Stimulated activated effector memory CD8-positive, alpha-beta T cell treated with anti-CD3 and anti-CD28 coated beads, Interleukin-12 subunit alpha, Interleukin-12 subunit beta, amount 100 ng/mL, for 72 hours (primary cell): Measurements from ENCODE around the gene EGFLAM.
"Not testable (repeated sequence)": the region's sequence is repeated elsewhere in the genome, so short reads cannot be mapped to it uniquely, and the experiment has no call there.

Experiments
- ATAC-seq: fragments of 150-1000 bp; cut with Tn5 transposase; 2 replicates; pipeline ENCODE4 v1.10.0; 2021
- DNase-seq, 2 donors: peaks; one replicate each; pipeline ENCODE4 v3.0.0; 2021 to 2022; ENCODE audit warnings: low spot score in 2 of 2
- H3K27ac Mint-ChIP-seq: one replicate; pipeline ENCODE4 v1.8.0; 2022; ENCODE audit warnings: mild to moderate bottlenecking, mixed read lengths
- H3K36me3 Mint-ChIP-seq: one replicate; pipeline ENCODE4 v1.8.0; 2022; ENCODE audit warnings: mild to moderate bottlenecking, mixed read lengths
- H3K4me1 Mint-ChIP-seq: one replicate; pipeline ENCODE4 v1.8.0; 2022; ENCODE audit warnings: mixed read lengths
- H3K4me3 Mint-ChIP-seq: one replicate; pipeline ENCODE4 v1.8.0; 2022; ENCODE audit warnings: mild to moderate bottlenecking, mixed read lengths
- H3K9me3 Mint-ChIP-seq: one replicate; pipeline ENCODE4 v1.8.0; 2022; ENCODE audit warnings: mixed read lengths

The EGFLAM gene

GRCh38 chr5:38331831-38332230 is 73.5 kb downstream of the EGFLAM start:
- Mint-ChIP-seq H3K4me1 (no peaks in the 10 kb centered on the region), H3K4me3 (no peak overlapping the region), H3K27ac (no peak overlapping the region), H3K9me3 (no peaks in the 10 kb centered on the region), H3K36me3 (no peaks in the 10 kb centered on the region)
- ATAC-seq (no peak), DNase-seq (no peak)

DNA sequence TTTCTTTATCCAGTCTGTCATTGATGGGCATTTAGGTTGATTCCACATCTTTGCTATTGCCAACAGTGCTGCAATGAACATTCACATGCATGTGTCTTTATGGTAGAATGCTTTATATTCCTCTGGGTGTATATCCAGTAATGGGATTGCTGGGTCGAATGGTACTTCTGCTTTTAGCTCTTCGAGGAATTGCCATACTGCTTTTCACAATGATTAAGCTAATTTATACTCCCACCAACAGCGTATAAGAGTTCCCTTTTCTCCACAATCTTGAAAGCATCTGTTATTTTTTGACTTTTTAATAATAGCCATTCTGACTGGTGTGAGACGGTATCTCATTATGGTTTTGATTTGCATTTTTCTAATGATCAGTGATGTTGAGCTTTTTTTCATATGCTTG is 74.8 kb downstream of the EGFLAM start:
- not testable (repeated sequence) for H3K9me3 Mint-ChIP-seq, H3K36me3 Mint-ChIP-seq, H3K4me3 Mint-ChIP-seq, ATAC-seq, H3K4me1 Mint-ChIP-seq, DNase-seq, H3K27ac Mint-ChIP-seq

- ATAC-seq (no peak), DNase-seq (no peak)
- Mint-ChIP-seq H3K36me3 (no peaks in the 10 kb centered on the region), H3K9me3 (no peaks in the 10 kb centered on the region), H3K4me3 (no peak overlapping the region), H3K27ac (no peak overlapping the region), H3K4me1 (no peaks in the 10 kb centered on the region)
These were observed 80.1 kb downstream of the EGFLAM start for GRCh38 chr5:38338455-38338854.

- ATAC-seq = no peak
These were observed 81.1 kb downstream of the EGFLAM start for GRCh38 chr5:38339446-38339845.

DNA sequence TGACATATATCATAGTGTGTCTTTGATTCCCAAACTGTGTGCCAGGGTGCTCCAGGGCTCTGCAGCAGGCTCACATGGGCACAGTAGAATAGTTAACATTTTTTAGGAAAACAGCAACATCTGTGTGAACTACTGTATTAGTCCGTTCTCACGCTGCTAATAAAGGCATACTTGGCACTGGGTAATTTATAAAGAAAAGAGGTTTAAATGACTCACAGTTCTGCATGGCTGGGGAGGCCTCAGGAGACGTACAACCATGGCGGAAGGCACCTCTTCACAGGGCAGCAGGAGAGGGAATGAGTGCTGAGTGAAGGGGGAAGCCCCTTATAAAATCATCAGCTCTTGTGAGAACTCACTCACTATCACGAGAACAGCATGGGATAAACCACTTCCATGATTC is 82.7 kb downstream of the EGFLAM start:
- Mint-ChIP-seq H3K36me3 (no peaks in the 10 kb centered on the region), H3K9me3 (no peaks in the 10 kb centered on the region), H3K4me3 (no peak overlapping the region), H3K4me1 (no peaks in the 10 kb centered on the region), H3K27ac (no peak overlapping the region)
- ATAC-seq (no peak), DNase-seq (no peak)

More at GRCh38 chr5:38339446-38339845, 81.1 kb downstream of the EGFLAM start:
- DNase-seq = no peak
- Mint-ChIP-seq H3K36me3 (no peaks in the 10 kb centered on the region), H3K4me1 (no peaks in the 10 kb centered on the region), H3K9me3 (no peaks in the 10 kb centered on the region), H3K27ac (no peak overlapping the region), H3K4me3 (no peak overlapping the region)

- no peaks in the 10 kb centered on the region for H3K9me3 Mint-ChIP-seq
- H3K4me3 Mint-ChIP-seq = no peak overlapping the region
- no peak overlapping the region for H3K27ac Mint-ChIP-seq
- H3K36me3 Mint-ChIP-seq = no peaks in the 10 kb centered on the region
- H3K4me1 Mint-ChIP-seq = no peaks in the 10 kb centered on the region
- DNase-seq (no peak), ATAC-seq (no peak)
These were observed 83.3 kb downstream of the EGFLAM start for GRCh38 chr5:38341641-38342040.

GRCh38 chr5:38342261-38342660 is 83.9 kb downstream of the EGFLAM start:
- ATAC-seq = no peak
- Mint-ChIP-seq H3K27ac (no peak overlapping the region), H3K9me3 (no peaks in the 10 kb centered on the region), H3K4me3 (no peak overlapping the region), H3K36me3 (no peaks in the 10 kb centered on the region), H3K4me1 (no peaks in the 10 kb centered on the region)
- no peak for DNase-seq

- Mint-ChIP-seq H3K36me3 (no peaks in the 10 kb centered on the region), H3K4me3 (no peak overlapping the region), H3K9me3 (no peaks in the 10 kb centered on the region), H3K4me1 (no peaks in the 10 kb centered on the region), H3K27ac (no peak overlapping the region)
- ATAC-seq (no peak), DNase-seq (no peak)
These were observed 86.5 kb downstream of the EGFLAM start for GRCh38 chr5:38344891-38345290.

DNA sequence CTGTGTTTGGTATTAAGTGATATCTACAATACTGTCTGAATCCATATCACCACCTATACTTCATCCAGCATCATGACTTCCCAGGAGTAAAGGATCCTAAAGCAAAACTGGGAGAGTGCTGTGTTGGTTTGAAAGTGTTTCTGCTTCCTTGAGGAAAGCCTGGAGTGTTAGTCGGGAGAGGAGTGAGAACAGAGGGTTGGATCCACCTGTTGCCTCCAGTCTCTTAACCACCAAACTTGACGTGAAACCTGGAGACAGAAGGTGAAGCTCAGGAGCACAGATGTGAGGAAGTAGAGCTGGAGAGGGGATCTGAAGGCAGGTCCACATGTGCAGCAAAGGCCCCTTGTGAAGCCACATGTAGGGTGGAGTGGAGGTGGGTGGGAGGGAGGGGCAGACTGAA is 88.2 kb downstream of the EGFLAM start:
- ATAC-seq = no peak
- no peaks in the 10 kb centered on the region for H3K9me3 Mint-ChIP-seq
- DNase-seq = no peak
- no peak overlapping the region for H3K4me3 Mint-ChIP-seq
- no peak overlapping the region for H3K27ac Mint-ChIP-seq
- no peaks in the 10 kb centered on the region for H3K4me1 Mint-ChIP-seq
- no peaks in the 10 kb centered on the region for H3K36me3 Mint-ChIP-seq

DNA sequence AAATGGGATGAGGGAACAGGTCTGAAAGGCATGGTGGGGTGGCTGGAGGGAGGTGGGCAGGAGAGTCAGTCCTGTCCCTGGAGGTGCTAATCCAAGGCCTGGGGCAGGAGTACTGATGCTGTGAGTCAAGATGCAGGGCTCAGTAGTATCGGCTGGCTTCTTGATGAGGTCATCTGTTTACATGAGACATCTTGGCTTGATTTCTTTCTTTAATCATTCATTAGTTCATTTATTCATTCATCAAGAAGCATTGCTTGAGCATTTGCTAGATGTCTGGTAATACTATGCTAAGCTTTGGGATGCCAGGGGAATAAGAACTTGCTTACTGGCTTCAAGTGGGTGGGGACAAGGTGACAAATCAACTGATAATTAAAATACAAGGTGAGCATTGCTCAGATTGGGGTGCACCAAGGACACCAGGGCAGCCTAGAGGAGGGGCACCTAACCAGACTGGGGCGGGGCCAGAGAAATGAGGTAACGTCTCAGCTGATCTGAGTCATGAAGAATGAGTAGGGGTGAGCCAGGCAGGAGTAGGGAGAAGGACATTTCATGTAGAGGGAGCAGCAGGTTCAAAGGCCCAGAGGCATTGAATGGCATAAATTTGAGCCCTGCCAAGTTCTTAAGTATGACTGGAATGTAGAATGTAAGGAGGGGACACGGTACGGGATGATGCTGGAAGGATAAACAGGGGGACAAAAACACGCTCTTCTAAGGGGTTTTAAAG is 88.8 kb downstream of the EGFLAM start:
- H3K9me3 Mint-ChIP-seq = no peaks in the 10 kb centered on the region
- no peak overlapping the region for H3K4me3 Mint-ChIP-seq
- ATAC-seq (no peak), DNase-seq (no peak)
- no peaks in the 10 kb centered on the region for H3K4me1 Mint-ChIP-seq
- H3K27ac Mint-ChIP-seq = no peak overlapping the region
- H3K36me3 Mint-ChIP-seq = no peaks in the 10 kb centered on the region

DNA sequence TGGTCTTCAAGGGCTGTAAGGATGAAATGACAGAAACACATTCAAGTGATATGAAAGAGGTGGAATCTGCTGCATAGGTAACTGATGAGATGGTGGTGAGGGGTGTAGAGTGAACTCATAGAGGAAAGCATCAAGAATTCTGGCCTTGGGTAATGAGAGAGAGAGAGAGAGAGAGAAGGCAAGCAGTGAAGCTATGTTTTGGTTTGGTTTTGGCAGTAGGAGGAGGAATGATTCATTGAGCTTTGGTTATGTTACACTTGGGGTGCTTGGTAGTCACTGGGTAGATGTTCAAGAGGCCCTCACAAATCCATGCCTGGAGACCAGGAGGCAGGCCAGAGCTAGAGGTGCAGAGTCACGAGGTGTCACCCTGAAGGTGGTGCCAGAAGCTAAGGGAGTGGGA is 89.5 kb downstream of the EGFLAM start:
- Mint-ChIP-seq H3K36me3 (no peaks in the 10 kb centered on the region), H3K4me1 (no peaks in the 10 kb centered on the region), H3K27ac (no peak overlapping the region), H3K4me3 (no peak overlapping the region), H3K9me3 (no peaks in the 10 kb centered on the region)
- DNase-seq (no peak), ATAC-seq (no peak)

DNA sequence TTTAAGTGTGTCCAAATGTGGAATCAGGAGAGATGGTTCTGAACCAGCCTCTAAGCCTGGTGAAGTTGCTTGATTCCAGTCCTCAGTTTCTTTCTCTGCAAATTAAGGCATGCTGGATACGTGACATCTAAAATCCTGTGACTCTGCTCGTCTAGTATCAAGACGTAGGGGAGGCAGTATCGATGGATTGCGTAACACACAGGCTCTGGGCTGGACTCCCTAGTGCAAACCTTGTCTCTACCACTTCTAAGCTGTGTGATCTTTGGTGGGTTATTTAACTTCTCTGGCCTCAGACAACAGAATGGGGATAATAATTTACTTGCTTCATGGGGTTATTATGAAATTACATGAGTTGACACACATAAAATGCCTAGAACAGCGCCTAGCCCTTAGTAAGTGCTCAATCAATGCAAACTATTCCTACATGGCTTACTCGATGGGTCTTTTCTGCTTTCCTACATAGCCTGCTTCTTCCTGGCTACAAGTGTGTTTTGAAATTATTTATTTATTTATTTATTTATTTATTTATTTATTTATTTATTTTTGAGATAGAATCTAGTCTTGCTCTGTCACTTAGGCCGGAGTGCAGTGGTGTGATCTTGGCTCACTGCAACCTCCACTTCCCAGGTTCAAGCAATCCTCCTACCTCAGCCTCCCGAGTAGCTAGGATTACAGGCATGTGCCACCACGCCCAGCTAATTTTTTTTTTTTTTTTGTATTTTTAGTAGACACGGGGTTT is 102.1 kb downstream of the EGFLAM start:
- Mint-ChIP-seq H3K36me3 (no peaks in the 10 kb centered on the region), H3K27ac (no peak overlapping the region), H3K4me1 (no peaks in the 10 kb centered on the region), H3K4me3 (no peak overlapping the region), H3K9me3 (no peaks in the 10 kb centered on the region)
- DNase-seq (no peak), ATAC-seq (no peak)

DNA sequence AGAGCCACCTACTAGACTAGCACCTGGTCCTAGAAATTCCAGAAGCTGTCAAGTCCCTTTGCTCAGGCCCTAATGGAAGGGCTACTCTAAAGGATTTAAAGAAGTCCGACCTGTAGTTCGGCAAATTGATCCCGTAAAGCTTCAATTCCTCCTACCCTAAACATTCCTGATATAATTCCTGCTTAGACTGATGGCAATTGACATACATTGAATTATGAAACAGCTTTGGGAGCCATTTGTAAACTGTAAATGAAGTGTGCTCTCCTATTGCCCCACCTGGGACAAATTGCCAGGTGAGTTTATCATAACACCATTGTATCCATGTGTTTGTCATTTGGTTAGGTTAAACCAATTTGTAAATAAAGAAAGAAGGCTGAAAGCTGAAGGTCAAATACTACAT is 104.4 kb downstream of the EGFLAM start:
- H3K27ac Mint-ChIP-seq = no peak overlapping the region
- no peaks in the 10 kb centered on the region for H3K9me3 Mint-ChIP-seq

GRCh38 chr5:38364825-38365224 is 106.5 kb downstream of the EGFLAM start:
- no peak overlapping the region for H3K4me3 Mint-ChIP-seq
- no peaks in the 10 kb centered on the region for H3K9me3 Mint-ChIP-seq

More for the DNA sequence above, 104.4 kb downstream of the EGFLAM start:
- DNase-seq (no peak), ATAC-seq (no peak)
- H3K4me3 Mint-ChIP-seq = no peak overlapping the region
- H3K36me3 Mint-ChIP-seq = no peaks in the 10 kb centered on the region
- no peaks in the 10 kb centered on the region for H3K4me1 Mint-ChIP-seq

GRCh38 chr5:38367410-38367809 is 109.1 kb downstream of the EGFLAM start:
- DNase-seq (no peak), ATAC-seq (no peak)
- H3K27ac Mint-ChIP-seq = no peak overlapping the region
- peaks cover 7% of the 10 kb centered on the region for H3K4me1 Mint-ChIP-seq
- no peaks in the 10 kb centered on the region for H3K36me3 Mint-ChIP-seq
- H3K9me3 Mint-ChIP-seq = no peaks in the 10 kb centered on the region
- no peak overlapping the region for H3K4me3 Mint-ChIP-seq

More at GRCh38 chr5:38364825-38365224, 106.5 kb downstream of the EGFLAM start:
- Mint-ChIP-seq H3K4me1 (peaks cover 7% of the 10 kb centered on the region), H3K36me3 (no peaks in the 10 kb centered on the region), H3K27ac (no peak overlapping the region)
- no peak for DNase-seq
- no peak for ATAC-seq

DNA sequence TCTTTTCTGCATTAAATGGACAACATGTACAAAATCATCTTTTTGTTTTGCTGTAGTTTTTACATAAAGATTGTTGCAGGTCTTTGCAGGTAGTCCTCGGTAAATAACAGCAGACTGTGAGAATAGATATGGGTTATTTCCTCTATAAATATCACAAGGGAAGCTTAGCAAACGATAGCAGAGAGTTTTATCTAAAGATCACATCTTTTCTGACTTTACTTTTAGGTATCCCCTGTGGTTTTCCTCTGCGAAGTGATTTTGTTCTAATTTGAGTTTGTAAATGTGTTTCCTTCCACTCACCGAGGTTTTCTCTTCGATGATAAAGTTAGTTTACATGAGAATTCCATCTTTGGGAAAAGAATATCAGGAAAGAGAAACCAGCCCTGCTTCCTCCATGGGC is 109.6 kb downstream of the EGFLAM start:
- Mint-ChIP-seq H3K9me3 (no peaks in the 10 kb centered on the region), H3K4me3 (no peak overlapping the region), H3K4me1 (peaks cover 7% of the 10 kb centered on the region), H3K27ac (no peak overlapping the region), H3K36me3 (no peaks in the 10 kb centered on the region)
- DNase-seq (no peak), ATAC-seq (no peak)
